A673 (cell line): Measurements from ENCODE around the gene VGLL3. TPM values are rescaled to one million over a fixed set of nuclear protein-coding genes. Genes with fewer than 3 reads are reported as not detected.

ENCODE experiments used
- BruUV-seq: library from RNA; stranded (reverse); fragments of 400-500 nt; replicated peaks from 2 replicates; lab custom pipeline; 2021; lab: Mats Ljungman, UMichigan
- CTCF ChIA-PET: fragments of 300-600 bp; sonication (Branson Sonifier 250); formaldehyde crosslinking; loops from one replicate; lab custom pipeline; 2022; ENCODE audit warnings: antibody characterized with exemption; lab: Charles Lee
- POLR2A ChIA-PET: fragments of 300-600 bp; sonication (Branson Sonifier 250); formaldehyde crosslinking; loops from one replicate; lab custom pipeline; 2022; ENCODE audit warnings: antibody characterized with exemption; ENCODE audit not compliant: low non-redundant PET; lab: Charles Lee
- DNase-seq: peaks from one replicate; pipeline ENCODE4 v3.0.0-alpha.2; 2015; ENCODE audit warnings: low spot score
- H3K27ac ChIP-seq: fragments of 200-600 bp; sonication (generic); 2 replicates; pipeline ENCODE4 v1.5.1; 2016; ENCODE audit warnings: mixed run types, low read depth, mild to moderate bottlenecking, mixed read lengths, antibody characterized with exemption, low read length; ENCODE audit not compliant: poor library complexity, severe bottlenecking
- H3K27me3 ChIP-seq: fragments of 200-600 bp; sonication (generic); replicated peaks from 2 replicates; pipeline ENCODE4 v1.6.1; 2017; ENCODE audit warnings: mixed run types, low read depth, mild to moderate bottlenecking, mixed read lengths, antibody characterized with exemption, low read length; ENCODE audit not compliant: insufficient read depth, poor library complexity
- H3K36me3 ChIP-seq: fragments of 200-600 bp; sonication (generic); 2 replicates; pipeline ENCODE4 v1.6.1; 2016; ENCODE audit warnings: mixed run types, mild to moderate bottlenecking, mixed read lengths, antibody characterized with exemption, low read length; ENCODE audit not compliant: insufficient read depth, poor library complexity, severe bottlenecking
- H3K4me1 ChIP-seq: fragments of 200-600 bp; sonication (generic); 2 replicates; pipeline ENCODE4 v1.6.1; 2017; ENCODE audit warnings: mixed run types, mild to moderate bottlenecking, mixed read lengths, antibody characterized with exemption, low read length; ENCODE audit not compliant: insufficient read depth, poor library complexity, severe bottlenecking
- H3K4me3 ChIP-seq: fragments of 200-600 bp; sonication (generic); 2 replicates; pipeline ENCODE4 v1.5.1; 2016; ENCODE audit warnings: low read depth, mixed run types, mild to moderate bottlenecking, mixed read lengths, low read length; ENCODE audit not compliant: poor library complexity, severe bottlenecking
- H3K9me3 ChIP-seq: fragments of 200-600 bp; sonication (generic); 2 replicates; pipeline ENCODE4 v1.6.1; 2016; ENCODE audit warnings: mixed run types, low read depth, mild to moderate bottlenecking, mixed read lengths, antibody characterized with exemption, low read length; ENCODE audit not compliant: poor library complexity, severe bottlenecking
- CTCF ChIP-seq: fragments of 300-800, 200-600 bp; sonication (generic); conservative IDR thresholded peaks from 2 replicates; pipeline ENCODE4 v1.5.1; 2017; ENCODE audit warnings: low read depth, mild to moderate bottlenecking, antibody characterized with exemption, low read length, moderate library complexity, mixed read lengths
- EZH2 ChIP-seq: fragments of 200-600 bp; sonication (generic); IDR thresholded peaks from 2 replicates; pipeline ENCODE4 v1.6.1; 2017; ENCODE audit warnings: borderline replicate concordance, low read depth, mild to moderate bottlenecking, mixed read lengths, antibody characterized with exemption, low read length; ENCODE audit not compliant: poor library complexity, severe bottlenecking
- intact Hi-C: fragments of 100-400 bp; cut with micrococcal nuclease; formaldehyde crosslinking; loops from one replicate; pipeline ENCODE4 v1.10.0; 2022; ENCODE audit not compliant: unreplicated experiment
- total RNA-seq: library from RNA; stranded (reverse); gene quantifications from 2 replicates; pipeline ENCODE4 v1.2.3, GENCODE V29; 2021

The VGLL3 gene
- total RNA-seq, 1 experiment from 2014 or later = 26.8 TPM

- intact Hi-C loops = no loop called here
- CTCF ChIA-PET = no interaction called here
- Histone ChIP-seq H3K27me3 (no peaks in the 10 kb centered on the region), H3K4me3 (no peak overlapping the region), H3K9me3 (no peaks in the 10 kb centered on the region), H3K27ac (no peak overlapping the region), H3K36me3 (no peaks in the 10 kb centered on the region), H3K4me1 (no peaks in the 10 kb centered on the region)
- TF ChIP-seq CTCF (no peak), EZH2 (no peak)
- DNase-seq = no peak
- POLR2A ChIA-PET = no interaction called here
- no TSS peak for BruUV-seq
Measured at GRCh38 chr3:87002346-87002745, 11.4 kb upstream of the VGLL3 start.

- DNase-seq = no peak
- TF ChIP-seq EZH2 = no peak
- TF ChIP-seq CTCF = no peak
- ChIA-PET POLR2A (no interaction called here), CTCF (no interaction called here)
- Histone ChIP-seq H3K9me3 (no peaks in the 10 kb centered on the region), H3K4me3 (no peak overlapping the region), H3K27ac (no peak overlapping the region), H3K27me3 (no peaks in the 10 kb centered on the region), H3K36me3 (no peaks in the 10 kb centered on the region), H3K4me1 (no peaks in the 10 kb centered on the region)
- no TSS peak for BruUV-seq
- intact Hi-C loops = no loop called here
Measured at GRCh38 chr3:87001473-87002098, 10.6 kb upstream of the VGLL3 start.

DNA sequence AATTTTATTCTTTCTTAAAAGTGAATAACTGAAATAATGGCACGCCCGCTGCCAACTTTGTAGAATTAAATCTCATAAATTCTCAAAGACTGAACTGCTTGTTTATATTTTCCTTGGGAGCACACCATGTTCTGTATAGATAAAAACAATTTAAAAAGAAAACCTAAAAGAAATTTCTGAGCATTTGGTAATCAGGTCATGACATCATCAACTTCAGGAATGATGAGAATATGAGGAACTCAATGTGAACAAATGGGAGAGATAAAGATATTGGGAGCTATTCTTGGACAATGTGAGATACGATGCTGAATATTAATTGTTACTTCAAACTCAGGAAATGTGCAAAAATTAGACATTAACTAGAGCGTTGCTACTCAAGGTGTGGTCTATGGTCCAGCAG is 10.0 kb upstream of the VGLL3 start:
- intact Hi-C loops = no loop called here
- ChIA-PET POLR2A (no interaction called here), CTCF (no interaction called here)
- H3K36me3 ChIP-seq = no peaks in the 10 kb centered on the region
- no peaks in the 10 kb centered on the region for H3K4me1 ChIP-seq
- no peaks in the 10 kb centered on the region for H3K9me3 ChIP-seq
- TF ChIP-seq CTCF = no peak
- no peak for TF ChIP-seq EZH2
- no peak overlapping the region for H3K27ac ChIP-seq
- no peak for DNase-seq
- BruUV-seq = no TSS peak
- no peak overlapping the region for H3K4me3 ChIP-seq
- no peaks in the 10 kb centered on the region for H3K27me3 ChIP-seq
